Keratinocyte (primary cell): Measurements from ENCODE around the gene RGL3.

Experiments
- CTCF ChIP-seq, 3 experiments: IDR thresholded peaks in 1 of 3; conservative IDR thresholded peaks in 1 of 3; optimal IDR thresholded peaks in 1 of 3; 2 replicates in 2 of 3; 3 replicates in 1 of 3; pipeline versions ENCODE3 to v1.5.1; 2011; ENCODE audit warnings: low read length in 3 of 3, mild to moderate bottlenecking in 3 of 3, moderate library complexity in 2 of 3, control low read depth in 1 of 3, inconsistent platforms in 1 of 3; ENCODE audit not compliant: insufficient read depth in 2 of 3; ENCODE audit errors: extremely low read depth in 1 of 3
- EZH2 ChIP-seq: IDR thresholded peaks from one replicate; pipeline ENCODE4 v1.6.1; 2012; ENCODE audit warnings: inconsistent platforms, mild to moderate bottlenecking, low read length, moderate library complexity

- TF ChIP-seq CTCF (optimal IDR thresholded peaks at IDR 0.05 in 1 of 3, IDR thresholded peaks at IDR 0.05 in 1 of 3, conservative IDR thresholded peaks at IDR 0.05 in 1 of 3; ENCODE audit: extremely low read depth in 1 of 3, insufficient read depth in 2 of 3, low read length in 3 of 3): no peak
- no peak for TF ChIP-seq EZH2
Observed at GRCh38 chr19:11390359-11390758, 28.8 kb downstream of the RGL3 start.
